ENCODE results near the gene NF2. TPM values are rescaled to one million over a fixed set of nuclear protein-coding genes. Genes with fewer than 3 reads are reported as not detected.

Gene NF2
- total RNA-seq, 1 experiment from 2014 or later = 113 TPM

DNA sequence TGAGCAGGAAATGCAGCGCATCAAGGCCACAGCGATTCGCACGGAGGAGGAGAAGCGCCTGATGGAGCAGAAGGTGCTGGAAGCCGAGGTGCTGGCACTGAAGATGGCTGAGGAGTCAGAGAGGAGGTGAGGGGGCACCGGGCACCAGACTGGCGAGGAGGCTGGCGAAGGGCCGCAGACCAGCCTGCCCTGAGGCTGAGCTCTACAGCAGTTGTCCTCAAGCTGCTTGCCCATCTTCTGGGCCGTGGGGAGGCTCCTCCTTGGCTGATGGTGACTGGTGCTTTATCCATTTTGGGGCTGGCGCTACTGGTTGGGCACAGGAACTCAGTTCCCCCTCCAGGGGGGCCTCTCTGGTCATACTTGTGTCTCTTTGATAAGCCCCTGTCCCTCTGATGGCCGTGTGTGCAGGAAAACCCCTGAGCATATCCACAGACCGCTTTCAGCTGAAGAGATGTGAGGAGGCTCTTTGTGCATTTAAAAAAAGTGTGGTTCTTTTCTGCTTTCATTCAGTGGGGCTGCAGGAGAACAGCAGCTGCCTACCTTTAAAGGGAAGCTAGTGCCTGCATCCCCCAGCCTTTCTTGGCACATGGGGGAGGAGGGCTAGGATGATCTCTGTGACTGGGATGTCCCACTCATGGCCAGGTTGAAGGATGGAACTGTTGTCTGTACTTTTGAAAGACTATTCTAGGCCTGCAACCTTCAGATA lies 70.1 kb downstream of the NF2 start:
- Histone ChIP-seq H3K79me2 (ENCODE audit: low read length) (no peaks in the 10 kb centered on the region), H3K4me2 (ENCODE audit: low read length) (no peak overlapping the region), H3K9me2 (replicated peaks; ENCODE audit: low read length) (no peaks in the 10 kb centered on the region), H4K20me1 (ENCODE audit: low read length) (no peaks in the 10 kb centered on the region; the same call in 1 of the 2 replicates), H3K9ac (ENCODE audit: low read length) (no peak overlapping the region), H3F3A (ENCODE audit: low read length, unreplicated experiment) (no peaks in the 10 kb centered on the region), H3K4me3 (ENCODE audit: low read length) (no peak overlapping the region), H3K4me1 (ENCODE audit: insufficient read depth, low read length) (no peaks in the 10 kb centered on the region), H3K9me3 (ENCODE audit: low read length) (no peaks in the 10 kb centered on the region), H3K27ac (ENCODE audit: low read length) (no peak overlapping the region), H2AFZ (ENCODE audit: low read length) (no peak overlapping the region), H3K36me3 (ENCODE audit: low read depth, low read length) (peaks cover 53% of the 10 kb centered on the region), H3K27me3 (ENCODE audit: low read length) (no peaks in the 10 kb centered on the region)
- DNase-seq = no peak
- ChIA-PET POLR2A (ENCODE audit: unreplicated experiment) (no interaction called here), CTCF (no interaction called here)
- TF ChIP-seq CTCF (conservative IDR thresholded peaks at IDR 0.05; ENCODE audit: low read depth, low read length) (no peak), EZH2 (IDR thresholded peaks at IDR 0.05; ENCODE audit: low read length, unreplicated experiment) (no peak), EZH2phosphoT487 (IDR thresholded peaks at IDR 0.05; ENCODE audit: borderline replicate concordance, low read length) (no peak)
- intact Hi-C loops (cut with micrococcal nuclease) = no loop called here
- no peak for ATAC-seq
- BruUV-seq (replicated peaks) = no TSS peak

DNA sequence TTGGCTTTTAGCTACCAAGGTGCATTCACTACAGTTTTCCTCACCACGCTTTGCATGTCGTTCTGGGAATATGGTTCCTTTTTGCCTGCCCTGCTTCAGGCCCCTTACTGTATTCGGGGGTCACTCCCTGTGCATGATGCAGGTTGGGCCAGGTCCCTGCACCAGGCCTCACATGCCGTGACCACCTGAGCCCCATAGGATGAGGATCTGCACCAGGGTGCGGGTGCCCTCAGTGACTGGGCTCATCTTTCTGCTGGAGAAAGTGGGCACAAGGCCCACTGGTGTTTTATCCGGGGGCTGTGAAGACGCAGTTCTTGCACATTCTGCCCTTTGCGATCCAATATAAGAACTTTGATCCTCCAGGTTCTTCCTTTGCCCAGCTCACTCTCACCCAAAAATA lies 70.7 kb downstream of the NF2 start:
- Histone ChIP-seq H3K27me3 (ENCODE audit: low read length) (no peaks in the 10 kb centered on the region), H4K20me1 (ENCODE audit: low read length) (no peaks in the 10 kb centered on the region; the same call in 1 of the 2 replicates), H3K4me2 (ENCODE audit: low read length) (no peak overlapping the region), H3K4me1 (ENCODE audit: insufficient read depth, low read length) (no peaks in the 10 kb centered on the region), H3F3A (ENCODE audit: low read length, unreplicated experiment) (no peaks in the 10 kb centered on the region), H3K9ac (ENCODE audit: low read length) (no peak overlapping the region), H3K4me3 (ENCODE audit: low read length) (no peak overlapping the region), H3K9me3 (ENCODE audit: low read length) (no peaks in the 10 kb centered on the region), H3K79me2 (ENCODE audit: low read length) (no peaks in the 10 kb centered on the region), H3K36me3 (ENCODE audit: low read depth, low read length) (peaks cover 53% of the 10 kb centered on the region; the same call in 1 of the 2 replicates), H3K9me2 (replicated peaks; ENCODE audit: low read length) (no peaks in the 10 kb centered on the region), H2AFZ (ENCODE audit: low read length) (no peak overlapping the region), H3K27ac (ENCODE audit: low read length) (no peak overlapping the region)
- DNase-seq = no peak
- ChIA-PET POLR2A (ENCODE audit: unreplicated experiment) (no interaction called here), CTCF (no interaction called here)
- no TSS peak for BruUV-seq (replicated peaks)
- ATAC-seq = no peak
- no peak for TF ChIP-seq CTCF (conservative IDR thresholded peaks at IDR 0.05; ENCODE audit: low read depth, low read length)
- TF ChIP-seq EZH2phosphoT487 (IDR thresholded peaks at IDR 0.05; ENCODE audit: borderline replicate concordance, low read length) = no peak
- no peak for TF ChIP-seq EZH2 (IDR thresholded peaks at IDR 0.05; ENCODE audit: low read length, unreplicated experiment)
- intact Hi-C loops (cut with micrococcal nuclease) = no loop called here

DNA sequence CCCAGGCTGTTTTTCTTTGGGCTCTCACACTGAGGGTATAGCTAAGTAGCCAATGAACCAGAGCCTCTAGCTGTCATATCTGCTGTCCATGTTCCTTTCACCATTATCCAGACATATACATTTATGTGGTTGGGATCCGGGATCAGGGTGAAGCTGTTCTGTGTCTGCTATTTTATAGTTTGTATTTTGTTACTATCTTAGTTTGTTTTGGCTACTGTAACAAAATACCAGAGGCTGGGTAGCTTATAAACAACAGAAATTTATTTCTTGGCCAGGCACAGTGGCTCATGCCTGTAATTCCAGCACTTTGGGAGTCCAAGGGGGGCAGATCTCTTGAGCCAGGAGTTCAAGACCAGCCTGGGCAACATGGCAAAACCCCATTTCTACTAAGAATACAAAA lies 75.9 kb downstream of the NF2 start:
- Histone ChIP-seq H4K20me1 (ENCODE audit: low read length) (no peaks in the 10 kb centered on the region), H3K9me2 (replicated peaks; ENCODE audit: low read length) (no peaks in the 10 kb centered on the region), H3K9ac (ENCODE audit: low read length) (no peak overlapping the region), H3K4me2 (ENCODE audit: low read length) (no peak overlapping the region), H2AFZ (ENCODE audit: low read length) (no peak overlapping the region), H3K4me3 (ENCODE audit: low read length) (no peak overlapping the region), H3K36me3 (ENCODE audit: low read depth, low read length) (peaks cover 51% of the 10 kb centered on the region), H3K79me2 (ENCODE audit: low read length) (no peaks in the 10 kb centered on the region), H3K4me1 (ENCODE audit: insufficient read depth, low read length) (no peaks in the 10 kb centered on the region), H3K27ac (ENCODE audit: low read length) (no peak overlapping the region), H3K9me3 (ENCODE audit: low read length) (no peaks in the 10 kb centered on the region), H3K27me3 (ENCODE audit: low read length) (no peaks in the 10 kb centered on the region), H3F3A (ENCODE audit: low read length, unreplicated experiment) (no peaks in the 10 kb centered on the region)
- DNase-seq (no peak), ATAC-seq (no peak)
- ChIA-PET CTCF (no interaction called here), POLR2A (ENCODE audit: unreplicated experiment) (no interaction called here)
- no TSS peak for BruUV-seq (replicated peaks)
- TF ChIP-seq EZH2 (IDR thresholded peaks at IDR 0.05; ENCODE audit: low read length, unreplicated experiment) (no peak), EZH2phosphoT487 (IDR thresholded peaks at IDR 0.05; ENCODE audit: borderline replicate concordance, low read length) (no peak), CTCF (conservative IDR thresholded peaks at IDR 0.05; ENCODE audit: low read depth, low read length) (no peak)
- intact Hi-C loops (cut with micrococcal nuclease) = no loop called here
